HepG2 (cell line): ENCODE data around the gene ATP11A. TPM values are rescaled to one million over a fixed set of nuclear protein-coding genes. Genes with fewer than 3 reads are reported as not detected.

Experiments used
- ATAC-seq: fragments of 200-7000 bp; cut with Tn5 transposase; 3 replicates; pipeline ENCODE4 v1.9.1; 2020; ENCODE audit warnings: mild to moderate bottlenecking, moderate library complexity
- BruUV-seq: library from RNA; stranded (reverse); fragments of 400-500 nt; replicated peaks from 2 replicates; lab custom pipeline; 2021; lab: Mats Ljungman, UMichigan
- CTCF ChIA-PET: fragments of 300-600 bp; formaldehyde crosslinking; extraction: SDS; loops from one replicate; lab custom pipeline; 2021; ENCODE audit warnings: low total read pairs, inconsistent platforms, low intra/inter-chr PET ratio; lab: Yijun Ruan, JAX
- POLR2A ChIA-PET: fragments of 350-600 bp; sonication (Branson Sonifier 250); formaldehyde crosslinking; loops from one replicate; lab custom pipeline; 2020; ENCODE audit warnings: antibody characterized with exemption, inconsistent platforms; lab: Yijun Ruan, JAX
- DNase-seq: peaks from one replicate; pipeline ENCODE4 v3.0.0-alpha.2; 2015; ENCODE audit warnings: low spot score
- FAIRE-seq: peaks from 3 replicates; lab custom pipeline; 2011; peaks lifted over from hg19 to GRCh38; lab: Jason Lieb, UNC
- H2AFZ ChIP-seq: one replicate; pipeline ENCODE4 v1.6.1; 2011; ENCODE audit warnings: low read length, inconsistent platforms
- H3K27ac ChIP-seq: fragments of 300-600 bp; 3 replicates; pipeline ENCODE4 v1.8.0; 2011; ENCODE audit warnings: mixed run types, mild to moderate bottlenecking, mixed read lengths, low read length, inconsistent platforms; ENCODE audit not compliant: insufficient read depth; ENCODE audit errors: extremely low read length
- H3K27me3 ChIP-seq, 2 experiments: fragments of 200-600 bp in 1 of 2; 2 replicates in 1 of 2; 3 replicates in 1 of 2; pipeline versions ENCODE4 v1.6.0 to v1.8.0; 2011; ENCODE audit warnings: low read length in 2 of 2, mild to moderate bottlenecking in 2 of 2, moderate library complexity in 2 of 2, inconsistent platforms in 1 of 2; ENCODE audit not compliant: insufficient read depth in 2 of 2, control insufficient read depth in 1 of 2
- H3K36me3 ChIP-seq, 2 experiments: fragments of 200-600 bp in 1 of 2; replicated peaks in 1 of 2; 2 replicates in 1 of 2; 3 replicates in 1 of 2; pipeline versions ENCODE4 v1.5.1 to v1.8.0; 2011; ENCODE audit warnings: low read length in 2 of 2, inconsistent platforms in 1 of 2; ENCODE audit not compliant: insufficient read depth in 2 of 2, control insufficient read depth in 1 of 2
- H3K4me1 ChIP-seq: 2 replicates; pipeline ENCODE4 v1.5.1; 2012; ENCODE audit warnings: low read length, inconsistent platforms; ENCODE audit not compliant: insufficient read depth
- H3K4me2 ChIP-seq: 2 replicates; pipeline ENCODE4 v1.6.0; 2011; ENCODE audit warnings: low read depth, low read length, inconsistent platforms
- H3K4me3 ChIP-seq, 3 experiments: fragments of 200-600 bp in 1 of 3; sonication (generic), shearing (Covaris generic) in 1 of 3; replicated peaks in 1 of 3; 2 replicates each; pipeline ENCODE4 v1.5.1; 2011 to 2016; ENCODE audit warnings: low read length in 3 of 3, inconsistent platforms in 2 of 3, low read depth in 2 of 3, mild to moderate bottlenecking in 2 of 3, control low read depth in 1 of 3, mixed read lengths in 1 of 3; ENCODE audit not compliant: insufficient read depth in 1 of 3
- H3K79me2 ChIP-seq: one replicate; pipeline ENCODE4 v1.6.1; 2011; ENCODE audit warnings: low read length, inconsistent platforms; ENCODE audit not compliant: insufficient read depth
- H3K9ac ChIP-seq: 2 replicates; pipeline ENCODE4 v1.6.0; 2011; ENCODE audit warnings: mild to moderate bottlenecking, low read depth, low read length, inconsistent platforms; ENCODE audit not compliant: insufficient read depth
- H3K9me3 ChIP-seq: 2 replicates; pipeline ENCODE4 v1.5.1; 2012; ENCODE audit warnings: mild to moderate bottlenecking, low read length
- H4K20me1 ChIP-seq: 2 replicates; pipeline ENCODE4 v1.6.0; 2011; ENCODE audit warnings: inconsistent platforms, mild to moderate bottlenecking, low read length, moderate library complexity; ENCODE audit not compliant: insufficient read depth
- DMAP1 ChIP-seq: IDR thresholded peaks from 2 replicates; pipeline ENCODE4 v1.6.1; 2016
- JUND ChIP-seq: sonication (generic); formaldehyde crosslinking; IDR thresholded peaks from 2 replicates; pipeline ENCODE4 v1.8.0; 2022; ENCODE audit warnings: mild to moderate bottlenecking, missing genetic modification reagents
- NFYC ChIP-seq: IDR thresholded peaks from 2 replicates; pipeline ENCODE4 v1.6.1; 2016; ENCODE audit warnings: missing genetic modification reagents, missing compliant biosample characterization
- NRL ChIP-seq: sonication (generic); formaldehyde crosslinking; IDR thresholded peaks from 2 replicates; pipeline ENCODE4 v1.5.0; 2020; ENCODE audit warnings: missing genetic modification reagents, mild to moderate bottlenecking, moderate library complexity, borderline replicate concordance
- SMC3 ChIP-seq: IDR thresholded peaks from 2 replicates; pipeline ENCODE4 v1.6.1; 2011; ENCODE audit warnings: low read length, improper control_type of control experiment
- SOX6 ChIP-seq, 2 experiments: fragments of 450-650 bp in 1 of 2; sonication (generic) in 1 of 2; formaldehyde crosslinking in 1 of 2; IDR thresholded peaks; 2 replicates each; pipeline versions ENCODE4 v1.4.0 to v1.6.1; 2017 to 2020; ENCODE audit warnings: antibody characterized with exemption in 1 of 2, mild to moderate bottlenecking in 1 of 2, missing genetic modification reagents in 1 of 2
- TGIF2 ChIP-seq: IDR thresholded peaks from 2 replicates; pipeline ENCODE4 v1.6.1; 2016; ENCODE audit warnings: control low read depth, missing compliant biosample characterization
- ZNF44 ChIP-seq: sonication (generic); formaldehyde crosslinking; IDR thresholded peaks from 2 replicates; pipeline ENCODE4 v1.5.1; 2020; ENCODE audit warnings: mild to moderate bottlenecking, missing genetic modification reagents
- ZSCAN12 ChIP-seq: sonication (generic); formaldehyde crosslinking; IDR thresholded peaks from 2 replicates; pipeline ENCODE4 v1.9.0; 2021; ENCODE audit warnings: mild to moderate bottlenecking, missing genetic modification reagents
- WGBS: methylation state at CpG from one replicate; pipeline ENCODE4 v1.1.6; 2017; ENCODE audit warnings: low lambda C conversion rate; 5-methylcytosine and 5-hydroxymethylcytosine counted together
- in situ Hi-C: cut with HindIII; loops from 2 replicates; pipeline ENCODE4 v1.10.0; 2017; ENCODE audit warnings: low pct_unique_long_range_greater_than_20kb; ENCODE audit not compliant: extremely low pct_ligation_motif_present
- intact Hi-C: fragments of 100-400 bp; cut with micrococcal nuclease; formaldehyde crosslinking; loops from one replicate; pipeline ENCODE4 v1.10.0; 2022; ENCODE audit not compliant: unreplicated experiment
- polyA plus RNA-seq, 8 experiments: library from polyadenylated mRNA; depleted of rRNA in 3 of 8; stranded (reverse) in 7 of 8; unstranded in 1 of 8; fragments of >200 nt; fragmentation: Illumina TruSeq in 4 of 8; extraction: Trizol in 4 of 8; gene quantifications; 2 replicates each; pipeline versions ENCODE4 v1.2.1 to v1.2.3, GENCODE V29; 2011 to 2016; ENCODE audit warnings: low read depth in 4 of 8, missing spikeins in 1 of 8, mixed read lengths in 1 of 8; ENCODE audit not compliant: insufficient read depth in 1 of 8
- total RNA-seq, 5 experiments: library from RNA; depleted of rRNA; stranded (reverse); fragments of >200 nt; fragmentation: Illumina TruSeq; extraction: Trizol; gene quantifications; 2 replicates each; pipeline ENCODE4 v1.2.3, GENCODE V29; 2016; ENCODE audit warnings: low read depth in 1 of 5
- TF ChIP-seq, protein P1 (sequence below): sonication (generic); formaldehyde crosslinking; IDR thresholded peaks from 2 replicates; pipeline ENCODE4 v1.4.0; 2020; ENCODE audit warnings: mild to moderate bottlenecking, missing genetic modification reagents
- TF ChIP-seq, protein P2 (sequence below): sonication (generic); formaldehyde crosslinking; conservative IDR thresholded peaks from 2 replicates; pipeline ENCODE4 v1.8.0; 2022; ENCODE audit warnings: missing genetic modification reagents
- TF ChIP-seq, protein P3 (sequence below): sonication (generic); formaldehyde crosslinking; IDR thresholded peaks from 2 replicates; pipeline ENCODE4 v1.4.0; 2020; ENCODE audit warnings: mild to moderate bottlenecking, missing genetic modification reagents

The ATP11A gene
- total and polyA plus RNA-seq, 2 of the 13 experiments (the other 11 are each of a cell fraction or from before 2014, with no cell fraction given): 18.4 to 20.1 TPM

DNA sequence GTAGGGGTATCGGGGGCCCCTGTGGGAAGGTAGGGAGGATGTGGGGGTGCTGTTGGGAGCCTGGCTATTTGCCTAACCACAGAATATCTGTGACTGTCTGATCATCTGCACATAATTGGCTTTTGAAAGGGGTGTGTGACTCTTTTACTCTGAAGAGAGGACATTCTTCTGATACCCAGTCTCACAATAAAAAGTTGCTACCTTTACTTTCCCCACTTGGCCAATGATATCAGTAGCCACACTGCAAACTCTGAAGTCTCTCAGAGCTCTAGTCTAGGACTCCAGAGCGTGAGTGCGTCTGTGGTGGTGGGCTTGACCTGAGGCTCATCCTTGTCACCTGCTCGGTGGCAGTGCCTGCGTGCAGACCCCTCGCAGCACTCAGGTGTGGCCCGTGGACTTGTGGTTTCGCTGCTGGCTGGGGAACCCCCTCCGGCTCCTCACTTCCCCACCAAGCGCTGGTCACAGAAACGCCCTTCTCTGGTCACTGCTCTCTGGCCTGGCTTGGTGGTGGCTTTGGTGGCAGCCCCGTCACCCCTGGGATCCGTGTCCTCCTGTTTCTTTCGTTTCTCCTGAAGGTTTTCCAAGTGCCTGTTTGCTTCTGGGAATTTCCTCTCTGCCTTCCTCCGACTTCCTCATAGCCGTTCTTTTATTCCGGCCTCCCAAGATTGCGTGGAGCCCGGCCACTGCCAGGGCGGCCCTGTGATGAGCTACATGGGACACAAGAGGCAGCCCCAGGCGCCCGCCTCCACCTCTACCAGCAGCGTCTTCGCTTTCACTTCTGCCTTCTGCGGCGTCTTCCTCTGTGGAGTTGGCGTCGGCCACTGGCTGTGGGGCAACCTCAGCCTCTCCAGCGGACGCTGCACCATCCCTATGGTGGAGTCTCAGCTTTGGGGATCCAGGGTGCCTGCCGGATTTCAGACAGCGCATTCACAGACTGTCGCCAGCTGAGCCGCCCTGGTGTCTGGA lies 78.0 kb downstream of the ATP11A start:
- Histone ChIP-seq H3K27me3 (no peaks in the 10 kb centered on the region; a peak in 1 of 5 replicates), H3K27ac (no peak overlapping the region), H3K4me2 (no peak overlapping the region), H4K20me1 (peaks cover 63% of the 10 kb centered on the region; the same call in 1 of the 2 replicates), H2AFZ (no peak overlapping the region), H3K79me2 (peaks cover 68% of the 10 kb centered on the region), H3K9ac (no peak overlapping the region), H3K4me3 (no peak overlapping the region), H3K4me1 (no peaks in the 10 kb centered on the region), H3K36me3 (peaks cover 13 to 42% of the 10 kb centered on the region in 2 experiments; a peak in 4 of 5 replicates), H3K9me3 (no peaks in the 10 kb centered on the region)
- TF ChIP-seq SMC3: no peak
- TF ChIP-seq, protein P1, sequence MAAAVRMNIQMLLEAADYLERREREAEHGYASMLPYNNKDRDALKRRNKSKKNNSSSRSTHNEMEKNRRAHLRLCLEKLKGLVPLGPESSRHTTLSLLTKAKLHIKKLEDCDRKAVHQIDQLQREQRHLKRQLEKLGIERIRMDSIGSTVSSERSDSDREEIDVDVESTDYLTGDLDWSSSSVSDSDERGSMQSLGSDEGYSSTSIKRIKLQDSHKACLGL (CRISPR knock-in tag): no peak
- no peak for TF ChIP-seq NFYC
- no peak for TF ChIP-seq JUND (CRISPR knock-in tag)
- TF ChIP-seq, protein P2, sequence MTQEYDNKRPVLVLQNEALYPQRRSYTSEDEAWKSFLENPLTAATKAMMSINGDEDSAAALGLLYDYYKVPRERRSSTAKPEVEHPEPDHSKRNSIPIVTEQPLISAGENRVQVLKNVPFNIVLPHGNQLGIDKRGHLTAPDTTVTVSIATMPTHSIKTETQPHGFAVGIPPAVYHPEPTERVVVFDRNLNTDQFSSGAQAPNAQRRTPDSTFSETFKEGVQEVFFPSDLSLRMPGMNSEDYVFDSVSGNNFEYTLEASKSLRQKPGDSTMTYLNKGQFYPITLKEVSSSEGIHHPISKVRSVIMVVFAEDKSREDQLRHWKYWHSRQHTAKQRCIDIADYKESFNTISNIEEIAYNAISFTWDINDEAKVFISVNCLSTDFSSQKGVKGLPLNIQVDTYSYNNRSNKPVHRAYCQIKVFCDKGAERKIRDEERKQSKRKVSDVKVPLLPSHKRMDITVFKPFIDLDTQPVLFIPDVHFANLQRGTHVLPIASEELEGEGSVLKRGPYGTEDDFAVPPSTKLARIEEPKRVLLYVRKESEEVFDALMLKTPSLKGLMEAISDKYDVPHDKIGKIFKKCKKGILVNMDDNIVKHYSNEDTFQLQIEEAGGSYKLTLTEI: no peak
- TF ChIP-seq DMAP1: no peak
- TF ChIP-seq, protein P3, sequence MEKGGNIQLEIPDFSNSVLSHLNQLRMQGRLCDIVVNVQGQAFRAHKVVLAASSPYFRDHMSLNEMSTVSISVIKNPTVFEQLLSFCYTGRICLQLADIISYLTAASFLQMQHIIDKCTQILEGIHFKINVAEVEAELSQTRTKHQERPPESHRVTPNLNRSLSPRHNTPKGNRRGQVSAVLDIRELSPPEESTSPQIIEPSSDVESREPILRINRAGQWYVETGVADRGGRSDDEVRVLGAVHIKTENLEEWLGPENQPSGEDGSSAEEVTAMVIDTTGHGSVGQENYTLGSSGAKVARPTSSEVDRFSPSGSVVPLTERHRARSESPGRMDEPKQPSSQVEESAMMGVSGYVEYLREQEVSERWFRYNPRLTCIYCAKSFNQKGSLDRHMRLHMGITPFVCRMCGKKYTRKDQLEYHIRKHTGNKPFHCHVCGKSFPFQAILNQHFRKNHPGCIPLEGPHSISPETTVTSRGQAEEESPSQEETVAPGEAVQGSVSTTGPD (CRISPR knock-in tag): no peak
- no peak for TF ChIP-seq TGIF2 (CRISPR knock-in tag)
- no peak for TF ChIP-seq SOX6 (IDR thresholded peaks at IDR 0.05)
- no peak for TF ChIP-seq SOX6 (CRISPR knock-in tag; IDR thresholded peaks at IDR 0.05)
- TF ChIP-seq ZNF44: no peak
- TF ChIP-seq ZSCAN12 (CRISPR knock-in tag): no peak
- TF ChIP-seq NRL (CRISPR knock-in tag): no peak
- 98% methylated on average over 27 of the region's 34 CpGs for WGBS
- intact Hi-C loops: no loop called here
- FAIRE-seq (no peak), DNase-seq (no peak), ATAC-seq (no peak)
- CTCF ChIA-PET: no interaction called here
- in situ Hi-C loops: no loop called here
- no TSS peak for BruUV-seq
- POLR2A ChIA-PET: no interaction called here
